GM10847 (cell line): ENCODE data around the gene PDE4A.

Experiments used
- POLR2A ChIP-seq: IDR thresholded peaks from 2 replicates; pipeline ENCODE4 v1.6.1; 2011; ENCODE audit not compliant: insufficient read length; ENCODE audit errors: extremely low read depth

Gene PDE4A

DNA sequence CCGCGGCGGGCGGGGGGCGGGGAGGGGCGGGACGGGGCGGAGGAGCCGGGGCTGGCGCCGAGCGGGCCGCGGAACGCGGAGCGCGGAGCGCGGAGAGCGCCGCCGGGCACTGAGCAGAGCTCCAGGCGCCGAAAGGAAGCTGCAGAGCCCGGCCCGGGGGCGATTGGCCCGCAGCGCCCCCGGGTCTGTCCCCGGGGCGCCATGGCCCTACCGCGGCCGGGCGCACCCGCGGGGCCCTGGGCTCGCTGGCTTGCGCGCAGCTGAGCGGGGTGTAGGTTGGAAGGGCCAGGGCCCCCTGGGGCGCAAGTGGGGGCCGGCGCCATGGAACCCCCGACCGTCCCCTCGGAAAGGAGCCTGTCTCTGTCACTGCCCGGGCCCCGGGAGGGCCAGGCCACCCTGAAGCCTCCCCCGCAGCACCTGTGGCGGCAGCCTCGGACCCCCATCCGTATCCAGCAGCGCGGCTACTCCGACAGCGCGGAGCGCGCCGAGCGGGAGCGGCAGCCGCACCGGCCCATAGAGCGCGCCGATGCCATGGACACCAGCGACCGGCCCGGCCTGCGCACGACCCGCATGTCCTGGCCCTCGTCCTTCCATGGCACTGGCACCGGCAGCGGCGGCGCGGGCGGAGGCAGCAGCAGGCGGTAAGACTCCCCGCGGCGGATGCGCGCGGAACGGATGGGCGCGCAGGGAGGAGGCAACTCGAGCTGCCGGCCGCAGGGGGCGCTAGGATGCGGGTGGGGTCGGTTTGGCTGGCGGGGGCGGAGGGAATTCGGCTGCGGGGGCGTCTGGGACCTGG, at the start of gene PDE4A:
Gene PDE4A (plus strand): TSS at position 95 of the 796 bp plus-strand sequence. CDS start 227 bp downstream, at position 322.
- TF ChIP-seq POLR2A, result no peak

DNA sequence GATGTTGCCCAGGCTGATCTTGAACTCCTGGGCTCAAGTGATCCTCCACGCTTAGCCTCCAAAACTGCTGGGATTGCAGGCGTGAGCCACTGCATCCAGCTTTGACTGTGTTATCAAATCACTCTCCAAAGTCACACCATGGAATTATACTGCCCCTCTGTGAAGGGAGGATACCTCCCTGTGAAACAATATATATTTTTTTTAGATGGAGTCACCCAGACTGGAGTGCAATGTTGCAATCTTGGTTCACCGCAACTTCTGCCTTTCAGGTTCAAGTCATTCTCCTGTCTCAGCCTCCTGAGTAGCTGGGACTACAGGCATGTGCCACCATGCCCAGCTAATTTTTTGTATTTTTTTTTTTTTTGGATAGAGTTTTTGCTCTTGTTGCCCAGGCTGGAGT, 47.6 kb upstream of the PDE4A start:
- TF ChIP-seq POLR2A, result no peak

DNA sequence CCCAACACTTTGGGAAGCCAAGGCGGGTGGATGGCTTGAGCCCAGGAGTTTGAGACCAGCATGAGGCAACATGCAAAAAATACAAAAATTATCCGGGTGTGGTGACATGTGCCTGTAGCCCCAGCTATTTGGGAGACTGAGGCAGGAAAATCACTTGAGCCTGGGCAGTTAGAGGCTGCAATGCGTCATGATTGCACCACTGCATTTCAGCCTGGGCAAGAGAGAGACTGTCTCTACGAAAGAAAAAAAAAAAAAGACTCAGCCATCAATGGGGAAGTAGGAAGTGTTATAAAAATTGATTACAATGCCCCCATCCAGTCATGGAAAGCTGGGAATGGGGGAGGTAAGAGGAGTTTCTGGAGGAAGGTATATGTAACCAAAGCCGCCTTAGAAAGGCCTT, 45.4 kb upstream of the PDE4A start:
- no peak for TF ChIP-seq POLR2A

DNA sequence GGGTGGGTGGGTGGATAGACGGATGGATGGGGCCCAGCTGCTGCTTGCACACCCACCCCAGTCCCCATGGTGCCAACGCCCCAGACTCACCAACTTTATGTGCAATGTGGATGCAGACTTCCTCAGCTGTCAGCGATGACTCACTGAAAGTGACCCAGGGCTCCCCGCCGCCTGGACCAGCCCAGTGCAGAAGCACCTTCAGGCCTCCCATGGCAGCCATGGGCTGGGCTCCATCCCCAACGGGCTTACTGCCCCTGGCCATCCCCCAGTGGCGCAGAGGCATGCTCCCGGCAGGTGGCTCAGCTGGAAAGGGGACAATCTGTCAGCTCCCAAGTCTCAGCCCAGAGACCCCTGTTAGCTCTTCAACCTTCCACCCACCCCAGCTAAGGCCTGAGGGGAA, 42.2 kb upstream of the PDE4A start:
- no peak for TF ChIP-seq POLR2A

DNA sequence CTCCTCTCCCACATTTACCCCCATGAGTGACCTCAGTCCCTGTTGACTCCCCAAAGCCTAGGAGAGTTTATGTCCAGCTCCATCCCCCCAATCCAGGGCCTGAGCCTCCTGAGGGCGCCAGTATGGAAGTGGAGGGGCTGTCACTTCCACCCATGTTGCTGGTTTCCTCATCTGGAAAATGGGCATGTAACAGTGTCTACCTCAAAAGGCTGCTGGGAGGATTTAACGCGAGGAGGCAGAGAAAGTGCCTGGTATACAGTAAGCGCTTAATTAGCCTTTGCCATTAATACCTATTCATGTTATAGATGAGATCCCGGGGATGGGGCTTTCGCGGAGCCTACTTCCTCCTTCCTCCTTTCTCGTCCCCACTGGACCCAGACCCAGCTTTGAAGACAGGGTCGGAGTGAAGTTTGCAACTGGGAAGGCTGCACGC, 40.4 kb upstream of the PDE4A start:
- no peak for TF ChIP-seq POLR2A

DNA sequence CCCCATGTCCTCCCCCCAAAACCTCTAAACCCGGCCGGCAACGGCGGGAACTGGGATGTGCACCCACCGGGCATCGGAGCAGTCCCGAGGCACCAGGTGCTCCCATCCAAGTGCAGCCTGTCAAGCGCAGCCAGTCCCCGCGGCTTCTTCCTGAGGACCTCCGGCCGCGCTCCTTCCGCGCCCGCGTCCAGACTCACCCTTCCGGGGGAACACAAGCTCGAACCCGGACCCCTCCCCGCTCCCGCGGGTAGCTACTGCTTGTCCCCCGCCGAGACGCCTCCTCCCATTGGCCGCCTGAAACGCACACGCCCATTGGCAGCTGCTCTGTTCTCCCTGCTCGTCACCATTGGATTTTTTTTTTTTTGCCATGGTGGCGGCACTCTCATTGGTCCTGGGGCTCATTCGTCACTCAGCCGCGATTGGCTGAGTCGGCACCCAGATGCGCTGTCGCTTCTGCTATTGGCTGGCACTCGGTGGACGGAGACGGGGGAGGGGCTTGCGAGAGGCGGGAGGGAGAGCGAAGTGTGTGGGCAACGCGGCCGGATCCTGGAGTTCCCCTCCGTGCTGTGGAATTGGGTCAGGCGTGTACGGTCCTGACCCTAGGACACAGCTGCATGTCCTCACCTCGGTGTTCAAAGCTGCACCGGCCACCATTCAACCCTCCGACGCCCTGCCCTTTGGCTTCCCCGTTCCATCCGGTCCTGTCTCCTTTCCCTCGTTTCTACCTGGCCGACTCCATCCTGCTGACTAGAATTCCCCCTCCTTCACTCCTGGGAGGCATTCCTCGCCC, 39.8 kb upstream of the PDE4A start, which contains the start of gene TYK2:
Gene TYK2 (minus strand): TSS at position 260 of the 790 bp plus-strand sequence. CDS start 2,166 bp downstream, outside the sequence.
- TF ChIP-seq POLR2A, result peak; percentile 71

DNA sequence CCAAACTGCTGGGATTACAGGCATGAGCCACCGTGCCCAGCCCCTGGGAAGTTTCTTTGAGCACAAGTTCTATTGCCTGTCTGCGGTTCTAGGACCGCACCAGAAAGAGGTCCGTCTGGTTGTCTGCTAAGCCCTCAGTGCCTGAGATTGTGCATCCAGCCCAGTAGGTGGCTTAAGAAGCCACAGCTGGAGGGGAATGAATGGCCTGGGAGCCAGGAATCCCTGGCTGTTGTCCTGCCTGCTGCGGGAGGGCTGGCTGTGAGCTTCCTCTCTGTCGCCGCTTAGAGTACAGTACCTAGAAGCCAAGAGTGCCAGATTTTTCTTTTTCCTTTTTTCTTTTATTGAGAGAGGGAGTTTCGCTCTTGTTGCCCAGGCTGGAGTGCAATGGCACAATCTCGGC, 35.8 kb upstream of the PDE4A start:
- TF ChIP-seq POLR2A, result no peak

DNA sequence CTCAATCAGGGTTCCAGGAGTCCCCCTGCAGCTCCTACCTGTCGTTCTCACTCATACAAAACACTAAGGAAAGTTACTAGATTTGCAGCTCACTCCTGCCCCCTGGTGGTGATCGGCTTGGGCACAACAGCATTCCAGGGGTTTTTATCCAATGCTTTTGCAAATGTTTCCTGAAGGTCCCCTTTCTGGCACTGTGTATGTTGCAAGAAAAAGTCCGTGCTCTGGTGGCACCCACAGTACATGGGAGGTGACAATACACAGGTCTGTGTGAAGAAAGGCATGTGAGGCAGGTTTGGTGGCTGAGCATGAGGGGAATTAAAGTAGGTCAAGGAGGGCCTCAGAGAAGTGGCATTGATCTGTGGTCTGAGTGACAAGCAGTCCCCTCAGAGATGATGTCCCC, 31.4 kb upstream of the PDE4A start:
- no peak for TF ChIP-seq POLR2A

DNA sequence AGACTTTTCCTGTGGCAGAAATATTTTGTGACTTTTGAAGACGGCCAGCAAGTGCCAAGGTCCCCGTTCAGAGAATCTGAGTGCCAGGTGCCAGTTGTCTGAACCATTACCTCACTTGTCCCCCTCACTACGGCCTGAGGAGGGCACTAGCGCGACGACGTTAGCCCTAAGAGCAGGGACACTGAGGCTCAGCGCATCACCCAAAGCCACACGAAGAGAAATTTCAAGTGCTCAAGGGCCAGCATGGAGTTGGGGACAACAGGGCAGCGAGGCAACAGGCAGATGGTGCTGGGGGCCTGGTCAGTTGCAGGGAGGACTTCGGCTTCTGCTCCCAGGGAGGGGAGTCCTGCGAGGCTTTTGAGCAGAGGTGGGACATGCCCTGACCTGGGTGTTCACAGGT, 30.5 kb upstream of the PDE4A start:
- no peak for TF ChIP-seq POLR2A

DNA sequence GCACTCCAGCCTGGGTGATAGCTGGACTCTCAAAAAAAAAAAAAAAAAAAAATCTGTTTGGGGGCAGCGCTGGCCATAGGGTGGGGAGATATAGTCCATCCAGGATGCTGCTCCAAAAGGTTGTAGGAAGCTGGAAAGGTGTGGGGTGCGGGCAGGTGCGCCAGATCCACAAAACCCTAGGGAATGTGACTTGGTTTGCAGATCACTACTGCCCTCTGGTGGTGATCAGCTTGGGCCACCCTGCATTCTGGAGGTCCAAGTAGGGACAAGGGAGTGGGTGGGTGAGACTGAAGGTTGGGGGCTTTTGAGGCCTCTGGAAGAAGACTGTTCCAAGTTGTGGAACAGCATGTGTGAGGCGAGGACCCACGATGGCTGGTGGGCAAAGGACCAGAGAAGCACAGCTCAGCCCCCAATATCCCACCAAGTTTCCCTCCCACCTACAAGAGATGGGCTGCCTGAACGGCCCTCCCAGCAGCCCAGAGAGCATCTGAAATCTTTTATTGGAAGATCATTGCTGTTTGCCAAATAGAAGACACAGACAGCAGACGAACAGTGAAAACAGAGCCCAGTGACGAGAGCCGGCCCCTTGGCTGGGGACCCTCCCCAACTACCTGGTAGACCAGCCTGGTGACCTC, 29.6 kb upstream of the PDE4A start:
- no peak for TF ChIP-seq POLR2A

DNA sequence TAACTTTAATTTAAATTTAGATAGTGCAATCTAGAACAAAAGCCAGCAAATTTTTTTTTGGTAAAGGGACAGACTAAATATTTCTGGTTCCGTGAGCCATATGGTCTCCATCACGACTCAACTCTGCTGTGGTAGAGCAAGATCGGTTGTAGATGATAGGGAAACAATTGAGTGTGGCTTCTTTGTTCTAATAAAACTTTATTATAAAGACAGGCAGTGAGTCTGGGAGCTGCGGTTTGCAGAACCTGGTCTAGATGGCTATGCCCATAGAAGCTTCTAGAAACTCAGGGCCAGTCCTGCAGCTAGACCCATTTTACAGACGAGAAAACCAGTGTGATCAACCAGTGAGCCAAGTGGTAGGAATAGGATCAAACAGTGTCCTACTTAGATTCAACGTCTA, 28.2 kb upstream of the PDE4A start:
- TF ChIP-seq POLR2A, result no peak

DNA sequence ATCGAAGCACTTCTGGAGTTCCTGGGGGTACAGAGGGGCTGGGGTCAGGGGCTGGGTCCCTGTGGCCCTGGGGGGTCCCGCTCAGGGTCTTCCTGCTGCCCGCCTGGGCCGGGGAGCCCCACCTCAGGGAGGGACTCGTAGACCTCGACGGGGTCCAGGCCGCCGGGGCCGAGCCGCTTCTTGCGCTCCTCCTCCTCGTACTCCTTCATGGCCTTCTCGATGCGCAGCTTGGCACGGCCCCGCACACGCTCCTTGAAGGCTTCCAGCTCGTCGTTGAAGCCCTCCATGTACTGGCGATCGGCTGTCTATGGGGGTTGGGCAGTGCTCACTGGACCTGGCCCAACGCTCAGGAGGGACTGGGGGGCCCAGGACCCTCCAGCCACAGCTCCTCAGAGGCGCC, 27.2 kb upstream of the PDE4A start:
- no peak for TF ChIP-seq POLR2A

DNA sequence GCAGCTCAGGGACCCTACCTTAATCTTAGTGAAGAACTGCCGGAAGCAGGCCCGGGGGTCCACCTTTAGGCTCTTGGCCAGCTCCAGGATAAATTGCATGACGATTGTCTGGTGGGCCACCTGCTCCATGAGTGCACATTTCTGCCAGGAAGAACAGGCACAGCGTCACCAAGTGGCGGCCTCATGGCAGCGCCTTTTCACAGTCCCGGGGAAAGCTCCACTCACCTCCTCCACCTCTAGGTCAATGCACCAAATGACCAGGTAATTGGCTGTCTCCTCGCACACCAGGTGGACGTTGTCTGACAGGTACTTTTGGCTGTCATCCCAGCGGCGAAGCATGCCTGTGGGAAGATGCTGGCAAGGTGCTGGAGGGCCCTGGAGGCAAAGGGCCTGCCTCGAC, 25.3 kb upstream of the PDE4A start:
- no peak for TF ChIP-seq POLR2A

DNA sequence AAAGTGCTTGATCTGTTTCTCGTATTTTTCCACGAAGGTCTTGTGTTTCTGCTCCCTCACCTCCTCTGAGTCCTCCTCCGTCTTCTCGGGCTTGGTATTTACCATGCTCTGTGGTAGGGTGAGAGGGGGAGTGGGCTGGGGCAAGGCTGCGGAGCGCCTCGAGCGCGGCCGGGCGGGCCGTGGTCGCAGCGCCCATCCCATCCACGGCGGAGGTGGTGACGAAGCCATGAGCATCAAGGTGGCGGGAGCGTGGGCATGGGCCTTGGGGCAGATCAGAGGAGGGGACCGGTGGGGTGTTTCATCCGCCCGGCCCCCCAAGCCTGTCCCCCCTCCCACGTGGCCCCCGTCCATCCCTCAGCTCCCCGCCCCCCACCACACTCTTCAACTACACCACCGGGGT, 24.9 kb upstream of the PDE4A start:
- no peak for TF ChIP-seq POLR2A

DNA sequence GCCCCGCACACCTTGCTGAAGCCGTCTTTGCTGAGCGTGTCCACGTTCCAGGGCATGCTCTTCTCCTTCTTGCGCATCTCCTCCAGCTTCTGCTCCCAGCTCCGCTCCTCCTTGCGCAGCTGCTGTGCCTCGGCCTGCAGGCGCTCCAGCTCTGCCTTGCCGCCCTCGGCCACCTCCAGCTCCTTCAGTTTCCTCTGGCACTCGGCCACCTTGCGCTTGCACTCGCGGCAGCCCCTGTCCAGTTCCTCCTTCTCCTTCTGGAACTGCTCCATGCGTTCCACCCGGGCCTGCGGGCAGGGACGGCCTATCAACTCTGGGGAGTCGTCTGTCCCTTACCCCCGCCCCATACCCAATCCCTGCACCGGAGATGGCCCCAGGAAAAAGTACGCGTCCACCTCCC, 24.4 kb upstream of the PDE4A start:
- TF ChIP-seq POLR2A, result no peak

DNA sequence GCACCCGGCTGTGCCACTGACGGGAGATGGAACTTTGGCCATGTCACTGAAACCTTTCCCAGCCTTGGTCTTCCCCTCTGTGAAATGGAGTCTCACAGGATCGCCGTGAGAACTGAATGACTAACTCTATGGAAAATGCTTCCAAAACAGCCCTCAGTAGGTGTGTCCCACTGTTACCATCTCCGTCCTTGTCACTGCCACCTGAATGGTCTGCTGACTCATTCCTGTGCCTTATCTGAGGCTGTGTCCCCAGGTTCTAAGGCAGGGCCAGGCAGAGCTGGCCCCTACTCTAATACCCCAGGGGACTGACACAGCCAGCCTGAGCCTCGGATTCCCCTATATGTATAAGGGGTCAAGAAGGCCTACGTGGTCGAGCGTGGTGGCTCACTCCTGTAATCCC, 21.5 kb upstream of the PDE4A start:
- TF ChIP-seq POLR2A, result no peak
